GM04503 (cell line): ENCODE results near the gene FAM20C.

ENCODE experiments used
- DNase-seq: peaks from one replicate; pipeline ENCODE4 v3.0.0-alpha.2; 2012; ENCODE audit warnings: low read depth

FAM20C gene

DNA sequence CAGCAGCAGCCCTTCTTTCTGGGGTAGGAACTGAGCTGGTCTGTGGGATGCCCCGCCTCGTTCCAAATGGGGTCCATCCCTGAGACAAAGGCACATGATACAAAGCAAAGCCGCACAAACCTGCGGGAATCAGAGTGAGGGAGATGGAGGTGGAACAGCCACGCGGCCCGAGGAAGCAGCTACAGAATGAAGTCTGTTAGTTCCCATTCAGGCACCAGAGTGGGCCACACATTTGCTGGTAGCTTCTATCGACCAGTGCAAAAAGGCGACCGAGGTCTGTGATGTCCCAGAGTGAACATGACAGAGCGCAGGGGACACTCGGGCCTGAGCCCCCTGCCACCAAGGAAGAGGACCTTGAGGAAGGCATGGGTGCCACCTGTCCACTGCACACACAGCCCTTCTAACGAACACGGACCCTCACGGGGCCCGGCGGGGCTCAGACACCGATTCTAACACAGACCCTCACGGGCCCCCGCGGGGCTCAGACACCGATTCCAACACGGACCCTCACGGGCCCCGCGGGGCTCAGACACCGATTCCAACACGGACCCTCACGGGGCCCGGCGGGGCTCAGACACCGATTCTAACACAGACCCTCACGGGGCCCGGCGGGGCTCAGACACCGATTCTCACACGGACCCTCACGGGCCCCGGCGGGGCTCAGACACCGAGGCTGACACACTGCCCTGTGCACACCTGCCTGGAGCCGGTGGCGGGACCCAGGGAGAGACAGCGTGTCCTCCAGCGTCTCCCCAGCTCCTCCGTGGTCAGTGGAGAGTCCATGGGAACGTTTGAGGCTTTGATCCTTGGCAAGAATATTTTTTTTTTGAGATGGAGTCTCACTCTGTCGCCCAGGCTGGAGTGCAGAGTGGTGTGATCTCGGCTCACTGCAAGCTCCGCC lies 32.8 kb upstream of the FAM20C start:
- no peak for DNase-seq

DNA sequence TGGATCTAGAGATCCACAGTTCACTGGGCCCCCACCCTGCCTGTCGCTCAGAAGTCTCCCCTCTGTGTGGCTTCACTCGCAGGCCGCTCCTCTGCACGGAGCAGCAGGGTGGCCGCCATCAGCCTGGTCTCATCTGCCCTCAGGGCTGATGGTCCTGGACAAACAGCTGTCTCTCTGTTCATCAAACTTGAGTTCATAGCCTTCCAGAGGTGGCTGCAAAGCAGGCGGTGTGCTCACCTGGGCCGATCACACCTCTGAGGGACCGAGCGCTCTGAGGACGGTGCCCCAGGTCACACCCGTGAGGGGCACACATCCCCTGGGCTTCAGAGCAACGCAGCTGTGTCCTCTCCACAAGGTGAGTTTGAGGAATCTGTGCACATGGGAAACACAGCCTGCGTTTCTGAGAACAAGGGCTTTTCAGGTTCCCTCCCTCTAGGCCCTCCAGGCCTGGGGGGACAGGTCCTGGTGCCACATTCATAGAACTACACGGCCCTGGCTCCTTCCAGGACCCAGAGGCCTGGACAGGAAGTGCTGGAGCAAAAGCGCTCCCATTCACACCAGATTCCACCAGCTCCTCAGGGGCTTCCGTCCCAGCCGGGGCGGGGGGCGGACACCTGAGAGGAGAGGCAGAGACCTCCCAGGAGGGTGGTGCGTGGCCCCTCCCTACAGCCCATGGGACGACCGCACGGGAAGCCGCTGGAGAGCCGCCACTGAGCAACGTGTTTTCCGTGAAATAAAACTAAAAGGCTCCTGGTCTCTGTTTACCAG lies 31.2 kb upstream of the FAM20C start:
- no peak for DNase-seq

DNA sequence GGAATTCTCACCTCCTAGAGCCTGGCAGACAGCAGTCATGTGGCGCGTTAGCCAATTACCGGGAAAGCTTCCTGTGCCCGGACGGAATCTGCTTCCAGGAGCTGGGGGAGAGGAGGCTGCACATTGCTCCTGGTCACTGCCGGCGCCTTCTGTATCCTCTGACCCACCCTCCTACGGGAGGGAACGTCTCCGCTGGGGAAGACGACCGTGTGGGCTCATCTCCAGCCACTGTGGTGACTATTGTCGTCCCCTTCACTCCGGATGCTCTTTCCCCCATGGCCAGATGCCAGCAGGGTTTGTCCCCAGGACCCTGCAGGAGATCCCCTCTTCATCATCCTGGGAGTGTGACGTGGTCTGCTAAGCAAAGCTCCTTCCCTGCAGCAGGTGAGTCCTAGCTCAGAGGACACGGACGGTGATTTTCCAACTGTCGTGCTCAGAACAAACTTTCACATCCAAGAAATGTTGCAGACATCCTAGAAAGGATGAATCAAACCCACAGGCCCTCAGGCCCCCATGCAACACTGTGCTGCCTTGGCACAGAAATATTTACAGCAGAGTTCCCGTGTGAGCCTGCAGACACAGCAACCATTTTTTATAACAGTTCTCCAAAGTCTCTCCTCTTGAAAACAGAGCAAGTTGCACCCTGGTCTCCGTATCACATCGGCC lies 29.6 kb upstream of the FAM20C start:
- DNase-seq: no peak

DNA sequence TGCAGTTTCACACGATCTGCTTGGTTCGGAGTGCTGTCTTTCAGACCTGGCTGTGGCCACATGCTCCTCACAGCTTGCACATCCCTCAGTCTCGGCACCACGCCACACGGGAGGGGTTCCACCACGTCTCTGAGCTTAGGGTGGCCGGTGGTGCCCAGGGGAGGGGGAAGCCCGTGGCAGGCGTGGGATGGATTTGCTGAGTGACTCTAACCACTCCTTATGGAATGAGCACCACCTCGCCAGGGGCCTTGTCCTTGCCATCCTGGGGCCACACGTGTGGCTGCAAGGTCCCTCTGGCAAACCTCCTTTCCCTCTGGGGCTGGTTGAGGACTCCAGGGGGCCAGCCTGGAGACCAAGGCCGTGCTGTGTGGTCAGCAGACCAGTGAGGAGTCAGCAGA lies 29.1 kb upstream of the FAM20C start:
- DNase-seq: no peak

DNA sequence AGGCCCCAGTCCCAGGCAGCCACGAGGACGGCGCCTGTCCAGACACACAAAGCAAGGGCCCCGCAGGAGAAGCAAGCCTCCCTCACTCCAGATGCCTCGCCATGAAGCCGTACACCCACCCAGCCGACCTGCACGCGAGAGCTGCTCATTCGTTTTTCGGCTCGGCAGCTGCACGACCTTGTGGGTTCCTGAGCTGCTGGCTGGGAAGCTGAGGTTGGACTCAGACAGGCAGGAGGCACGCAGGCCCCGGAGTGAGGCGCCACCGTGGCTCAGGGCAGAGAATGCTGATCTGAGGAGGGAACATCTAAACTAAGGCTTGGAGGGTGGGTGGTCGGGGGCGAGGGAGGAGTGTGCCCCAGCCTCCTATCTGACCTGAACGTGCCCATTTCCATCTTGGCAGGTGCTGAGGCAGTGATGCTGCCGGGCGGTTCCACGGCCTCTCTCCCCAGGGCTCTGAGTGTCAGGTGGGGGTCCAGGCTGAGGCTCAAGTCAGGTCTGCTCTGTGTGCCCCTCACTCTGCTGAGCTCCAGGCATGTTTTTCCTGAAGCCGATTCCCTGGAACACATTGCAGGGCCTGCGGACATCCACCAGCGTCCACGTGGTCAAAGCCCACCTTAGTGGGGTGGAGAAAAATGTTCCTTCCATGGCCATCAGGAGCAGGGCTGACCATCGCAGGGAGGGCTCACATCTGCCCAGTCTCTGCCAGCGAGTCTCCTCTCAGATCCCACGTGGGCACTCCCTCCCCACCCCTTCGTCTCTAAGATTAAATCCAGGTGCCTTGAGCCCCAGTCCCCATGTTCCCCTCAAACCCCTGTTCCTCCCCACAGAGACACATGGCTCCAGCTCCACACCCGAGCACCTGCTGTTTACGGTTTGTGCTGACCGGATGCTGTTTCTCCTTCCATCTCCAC lies 28.1 kb upstream of the FAM20C start:
- no peak for DNase-seq

DNA sequence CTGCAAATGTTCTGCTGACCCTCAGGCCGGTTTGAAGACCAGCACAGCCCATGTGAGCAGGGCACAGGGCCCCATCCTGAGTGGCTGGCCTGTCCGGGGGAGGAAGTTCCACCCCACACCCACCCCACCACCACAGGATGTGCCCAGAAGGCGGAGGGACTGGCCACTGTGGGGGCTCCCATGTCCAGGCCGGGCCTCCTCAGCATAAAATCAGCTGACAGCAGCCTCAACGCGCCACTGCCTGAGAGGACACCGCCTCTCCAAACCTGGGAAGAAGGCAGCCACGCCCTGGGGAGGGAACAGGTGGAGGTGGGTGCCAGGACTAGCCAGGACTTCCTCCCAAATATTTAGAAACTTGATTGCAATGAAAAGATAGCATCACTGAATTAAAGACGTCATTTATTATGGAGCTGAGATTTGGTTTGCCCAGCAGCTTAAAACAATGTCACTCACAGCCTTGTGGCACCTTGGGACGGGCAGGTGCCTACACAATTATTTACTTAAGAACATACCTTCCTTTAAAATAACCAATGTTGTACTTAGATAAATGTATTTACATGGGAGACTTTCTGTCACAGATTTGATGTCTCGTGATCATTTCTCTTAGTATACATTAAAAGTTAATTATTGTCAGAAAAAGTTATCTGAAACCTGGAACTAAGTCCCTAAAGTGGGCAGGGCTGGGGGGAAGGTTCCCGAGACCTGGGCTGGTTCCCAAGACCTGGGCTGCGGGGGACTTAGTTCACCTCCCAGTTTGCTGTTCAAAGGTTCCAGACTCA lies 27.3 kb upstream of the FAM20C start:
- DNase-seq: no peak

DNA sequence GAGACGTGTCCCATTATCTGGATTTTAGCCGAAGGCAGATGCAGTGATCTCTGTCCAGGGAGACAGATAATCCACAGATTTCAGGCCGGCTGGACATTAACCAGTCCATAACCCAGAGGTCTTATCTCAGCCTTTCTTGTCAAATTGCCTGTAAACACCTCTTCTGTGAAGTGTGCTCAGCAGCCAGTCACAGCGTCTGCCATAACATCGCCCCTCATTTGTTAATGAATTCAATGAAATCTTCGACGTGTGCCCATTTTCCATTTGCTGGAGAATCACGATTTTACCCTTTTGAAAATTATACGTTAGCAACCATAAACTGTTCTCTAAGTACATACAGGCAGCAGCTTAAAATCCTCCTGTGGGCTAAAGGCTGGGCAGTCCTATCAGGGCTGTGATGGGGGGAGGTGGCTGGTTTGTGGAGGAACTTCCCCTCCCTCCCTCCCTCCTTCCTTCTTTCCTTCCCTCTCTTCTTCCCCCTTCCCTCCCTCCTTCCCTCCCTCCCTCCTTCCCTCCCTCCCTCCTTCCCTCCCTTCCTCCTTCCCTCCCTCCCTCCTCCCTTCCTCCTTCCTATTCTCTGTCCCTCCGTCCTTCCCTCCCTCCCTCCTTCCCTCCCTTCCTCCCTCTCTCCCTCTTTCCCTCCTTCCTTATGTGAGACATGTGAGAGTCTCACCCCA lies 26.6 kb upstream of the FAM20C start:
- DNase-seq: no peak

DNA sequence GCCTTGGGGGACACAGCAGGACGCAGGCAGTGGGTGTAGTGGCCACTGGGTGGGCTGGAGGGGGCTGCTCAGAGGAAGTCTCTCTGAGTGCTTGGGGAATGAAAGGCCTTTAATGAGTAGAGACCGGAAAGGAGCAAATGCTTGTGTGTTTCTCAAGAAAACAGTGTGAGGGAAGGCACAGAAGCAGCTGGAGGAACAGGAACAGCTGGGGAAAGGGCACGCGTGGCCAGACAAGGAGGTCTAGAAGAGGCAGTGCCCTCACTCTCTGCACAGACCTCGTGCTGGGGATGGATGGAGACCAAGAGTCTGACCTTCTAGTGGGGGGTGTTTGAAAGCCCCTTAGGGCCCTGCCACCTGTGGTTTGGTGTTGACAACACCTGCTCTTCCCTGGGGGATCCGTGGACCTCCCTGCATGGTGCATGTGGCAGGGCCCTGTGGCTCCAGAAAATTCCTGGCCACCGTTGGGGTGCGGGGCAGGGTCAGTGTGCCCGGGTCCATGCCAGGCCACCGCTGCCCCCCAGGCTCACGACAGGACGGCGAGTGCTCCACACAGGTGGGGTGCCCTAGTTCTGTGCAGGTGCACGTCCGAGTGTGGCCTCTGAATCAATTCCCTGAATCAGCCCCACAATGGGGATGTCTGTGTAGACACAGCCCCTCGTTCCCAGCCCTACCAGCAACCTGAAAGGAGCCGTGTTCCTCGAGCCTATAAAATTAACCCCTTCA lies 25.9 kb upstream of the FAM20C start:
- DNase-seq: no peak

DNA sequence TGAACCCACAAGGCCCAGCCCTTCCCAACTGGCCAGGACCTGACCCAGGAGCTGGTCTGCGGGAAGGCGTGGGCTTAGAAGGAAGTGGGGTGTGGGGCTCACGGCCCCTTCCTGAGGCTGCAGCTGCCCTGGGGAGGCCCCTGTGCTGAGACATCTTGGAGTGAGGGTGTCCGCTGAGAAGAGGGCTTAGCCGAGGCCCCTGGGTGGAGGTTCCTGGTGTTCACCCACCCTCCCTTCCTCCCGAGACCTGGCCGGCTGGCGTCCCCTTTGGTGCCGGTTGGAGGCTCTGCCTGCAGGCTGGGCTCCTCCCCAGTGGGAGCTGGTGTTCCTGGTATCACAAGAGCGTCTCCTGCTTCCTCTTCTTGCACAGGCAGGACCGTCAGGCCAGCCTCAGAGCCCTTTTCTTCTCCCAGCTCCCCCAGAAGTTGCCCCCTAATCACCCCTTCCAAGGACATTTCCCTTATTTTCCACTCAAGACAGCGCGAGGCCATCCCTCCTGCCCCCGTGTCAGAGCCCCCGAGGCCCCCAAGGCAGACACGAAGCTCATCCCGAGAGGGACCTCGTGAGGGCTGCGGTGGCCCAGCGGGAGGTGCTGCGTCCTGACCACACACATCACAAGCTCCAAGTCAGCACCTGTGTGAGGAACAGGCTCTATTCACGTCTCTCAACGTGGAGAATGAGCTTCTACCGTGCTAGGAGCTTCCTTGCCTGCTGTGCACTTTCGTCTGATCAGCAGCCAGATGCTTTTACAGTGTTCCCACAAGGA lies 25.1 kb upstream of the FAM20C start:
- no peak for DNase-seq

DNA sequence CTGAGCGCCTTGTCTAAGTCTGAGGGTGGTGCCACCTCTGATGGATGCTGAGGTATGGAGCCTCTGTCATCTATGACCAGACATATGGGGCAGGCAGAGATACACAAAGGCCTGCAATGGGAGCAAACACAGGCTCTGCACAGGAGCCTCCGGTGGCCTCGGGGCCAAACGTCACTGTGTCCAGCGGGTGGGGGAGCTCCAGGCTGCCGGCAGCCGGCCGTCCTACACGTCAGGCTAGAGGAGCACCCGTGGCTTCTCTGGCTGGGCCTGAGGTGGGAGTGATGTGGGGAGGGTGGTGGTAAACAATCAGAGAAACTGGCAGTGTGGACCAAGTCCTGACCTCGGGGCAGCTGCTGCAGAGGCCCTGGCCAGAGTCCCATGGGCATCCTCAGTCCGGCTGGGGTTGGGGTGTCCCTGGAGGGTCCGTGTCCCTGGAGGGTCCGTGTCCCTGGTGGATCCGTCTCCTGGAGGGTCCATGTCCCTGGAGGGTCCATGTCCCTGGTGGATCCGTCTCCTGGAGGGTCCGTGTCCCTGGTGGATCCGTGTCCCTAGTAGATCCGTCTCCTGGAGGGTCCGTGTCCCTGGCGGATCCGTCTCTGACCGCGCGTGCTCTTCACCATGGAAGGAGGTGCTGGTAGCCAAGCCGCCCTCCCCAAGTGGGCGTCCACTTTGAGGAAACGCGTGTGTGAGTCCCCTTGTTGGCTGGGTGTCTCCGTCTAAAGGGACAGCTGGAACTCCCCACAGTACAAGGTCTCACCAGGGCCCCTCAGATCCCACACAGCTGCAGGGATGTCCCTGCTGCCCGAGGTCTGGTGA lies 24.2 kb upstream of the FAM20C start:
- no peak for DNase-seq

DNA sequence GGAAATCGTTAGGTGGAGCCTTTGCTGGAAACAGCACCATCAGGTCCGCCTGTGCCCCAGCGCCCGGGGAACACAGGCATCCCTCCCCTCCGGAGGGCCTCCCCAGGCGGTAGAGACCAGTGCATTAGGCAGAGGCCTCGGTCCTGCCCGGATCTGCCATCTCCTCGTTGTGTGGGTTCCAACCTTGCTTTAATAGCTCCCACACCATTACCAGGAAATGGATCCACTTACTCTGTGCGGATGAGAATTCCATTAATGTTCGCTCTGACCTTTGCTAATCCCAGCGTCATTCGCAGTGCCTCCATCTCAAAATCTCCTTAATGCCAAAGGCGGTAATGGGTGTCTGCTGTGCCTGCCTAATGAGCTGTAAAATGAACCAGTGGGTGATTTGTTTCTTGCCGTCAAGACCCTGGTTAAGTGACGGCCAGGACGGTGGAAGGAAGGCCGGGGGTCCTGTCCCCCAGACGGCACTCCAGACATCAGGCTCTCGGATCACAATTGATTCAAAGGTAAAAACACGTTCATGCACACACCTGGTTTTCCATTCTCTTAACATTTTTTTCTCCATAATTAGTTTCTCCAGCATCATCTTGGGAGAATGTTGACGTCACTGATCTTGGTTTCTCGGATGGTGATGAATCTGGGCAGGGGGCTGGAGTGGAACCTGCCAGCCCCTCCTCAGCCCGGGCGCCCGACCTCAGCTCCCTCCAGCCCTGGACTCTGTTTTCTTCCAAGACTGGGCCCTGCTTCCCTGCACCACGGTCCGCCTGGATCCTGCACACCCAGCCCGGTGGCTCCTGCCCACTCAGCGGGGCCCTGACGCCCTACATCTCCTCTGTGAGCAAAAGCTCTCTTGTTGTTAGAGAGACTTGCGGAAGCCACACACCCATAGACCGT lies 22.8 kb upstream of the FAM20C start:
- no peak for DNase-seq

DNA sequence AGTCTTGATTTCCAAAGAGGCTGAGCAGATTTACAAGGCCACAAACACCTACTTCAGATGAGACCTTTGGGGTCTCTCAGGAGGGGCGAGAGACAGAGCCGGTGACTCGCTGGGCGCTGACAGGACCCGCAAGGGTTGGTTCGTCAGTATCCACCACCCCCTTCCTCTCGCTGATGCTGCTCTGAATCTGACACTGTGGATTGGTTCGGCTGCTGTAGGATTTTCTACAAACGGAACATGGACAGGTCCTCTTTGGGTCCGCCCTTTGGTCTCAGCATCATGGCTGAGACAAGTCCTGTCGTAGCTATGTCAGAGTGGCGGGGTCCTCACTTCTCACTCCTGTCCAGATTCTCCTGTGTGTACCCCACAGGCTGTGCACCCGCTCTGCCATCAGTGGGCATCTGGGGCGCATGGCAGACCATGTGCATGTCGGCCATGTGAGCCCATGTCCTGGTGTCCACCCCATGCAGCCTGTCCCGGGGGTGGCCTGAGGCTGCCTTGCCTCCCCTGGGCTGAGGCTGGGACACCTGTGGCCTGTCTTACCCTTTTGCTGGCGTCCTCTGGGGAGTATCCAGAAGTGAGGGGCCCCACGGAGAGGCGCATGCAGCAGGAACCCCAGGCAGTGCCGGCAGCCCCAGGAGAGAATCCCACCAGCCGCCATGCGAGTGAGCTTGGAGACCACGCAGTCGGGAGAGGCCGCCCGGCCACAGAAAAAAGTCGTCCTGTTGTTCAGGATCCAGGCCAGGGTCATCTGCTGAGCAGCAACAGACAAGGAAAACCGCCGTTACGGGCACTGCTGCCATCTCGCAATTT lies 21.6 kb upstream of the FAM20C start:
- no peak for DNase-seq

DNA sequence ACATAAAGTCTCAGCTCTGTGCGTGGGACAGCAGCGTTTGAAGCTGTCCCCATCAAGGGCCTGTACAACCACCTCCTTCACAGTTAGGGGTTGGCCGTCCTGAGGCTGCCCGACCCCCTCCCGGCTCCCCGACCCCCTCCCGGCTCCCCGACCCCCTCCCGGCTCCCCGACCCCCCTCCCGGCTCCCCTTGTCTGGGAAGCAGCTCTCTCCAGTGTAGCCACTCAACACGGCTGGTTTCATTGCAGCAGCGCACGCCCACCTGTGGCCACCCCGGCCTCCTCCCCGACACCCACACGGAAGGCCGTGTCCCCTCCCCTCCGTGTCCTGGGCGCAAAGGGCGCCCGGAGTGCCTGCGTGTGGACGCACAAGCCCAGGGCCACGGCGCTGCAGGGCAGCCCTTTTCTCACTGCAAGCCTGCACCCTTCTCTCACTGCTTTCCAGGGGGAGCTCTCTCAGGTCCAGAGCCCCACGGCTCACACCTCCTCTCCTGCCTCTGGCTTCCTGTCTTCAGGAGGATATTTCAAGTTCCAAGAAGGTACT lies 20.9 kb upstream of the FAM20C start:
- DNase-seq: no peak

DNA sequence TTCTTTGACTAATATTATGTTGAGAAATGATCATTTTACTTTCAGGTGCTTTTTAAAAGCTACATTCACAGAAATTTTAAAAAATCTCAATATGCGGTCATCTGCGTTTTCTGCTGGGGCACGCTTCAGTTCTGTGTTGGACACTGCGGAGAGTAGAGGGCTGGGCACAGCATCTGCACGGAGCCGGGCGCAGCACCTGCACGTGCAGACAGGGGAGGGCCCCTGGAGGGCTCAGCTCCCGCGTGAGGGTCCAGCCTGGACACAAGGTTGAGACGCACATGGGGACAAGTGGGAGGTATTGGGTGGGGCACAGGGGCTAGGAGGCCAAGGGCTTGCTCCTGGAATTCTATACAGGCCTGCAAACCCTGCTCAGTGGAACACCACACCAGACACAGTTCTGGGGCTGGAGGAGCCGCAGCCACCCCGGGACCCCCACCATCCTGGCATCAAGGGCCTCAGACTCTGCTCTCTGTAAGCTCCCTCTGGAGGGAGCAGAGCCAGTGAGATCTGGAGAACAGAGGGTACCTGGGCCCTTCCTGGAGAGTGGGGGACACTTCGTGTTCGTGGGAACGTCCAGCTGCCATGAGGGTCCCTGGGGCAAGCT lies 20.4 kb upstream of the FAM20C start:
- no peak for DNase-seq

DNA sequence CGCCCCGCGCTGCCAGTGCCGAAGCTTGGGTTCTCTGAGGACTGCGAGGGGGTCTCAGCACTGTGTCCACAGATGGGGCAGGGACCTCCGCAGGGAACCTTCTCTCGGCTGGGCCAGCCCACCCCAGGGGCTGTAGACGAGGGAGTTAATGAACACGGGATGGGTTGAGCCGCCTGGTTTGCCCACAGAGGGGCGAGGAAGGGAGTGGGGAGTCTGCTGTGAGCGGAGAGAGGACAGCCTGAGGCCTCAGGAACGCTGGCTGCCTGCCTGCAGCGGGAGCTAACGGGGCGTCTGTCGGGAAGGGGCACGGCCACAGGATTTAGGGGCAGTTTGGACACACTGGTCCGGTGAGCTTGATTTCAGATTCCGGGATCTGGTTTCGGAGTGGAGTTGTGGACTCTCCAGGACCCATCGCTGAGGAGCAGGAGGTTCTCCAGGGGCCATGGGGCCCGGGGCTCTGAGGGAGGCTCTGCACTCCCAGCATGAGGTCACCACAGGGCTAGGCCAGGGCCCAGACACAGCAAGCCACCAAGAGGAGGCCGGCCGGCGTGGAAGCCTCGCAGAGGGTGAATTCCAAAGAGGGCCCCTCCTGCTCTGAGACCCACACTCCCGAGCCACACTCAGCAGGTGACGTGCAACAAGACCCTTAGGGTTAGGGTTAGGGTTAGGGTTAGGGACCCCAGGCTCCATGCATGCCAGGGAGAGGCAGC lies 19.0 kb upstream of the FAM20C start:
- no peak for DNase-seq
